Upper lobe of left lung (tissue), 6 donors: ENCODE data around the gene SRPRB. TPM values are rescaled to one million over a fixed set of nuclear protein-coding genes. Genes with fewer than 3 reads are reported as not detected.

ENCODE experiments used
- ATAC-seq, 2 donors: fragments of 200-7000 bp; cut with Tn5 transposase; one replicate each; pipeline ENCODE4 v1.9.1; 2022; ENCODE audit warnings: mild to moderate bottlenecking in 2 of 2, moderate library complexity in 2 of 2; ENCODE audit not compliant: low FRiP score in 2 of 2
- DNase-seq, 2 donors: peaks; one replicate each; pipeline ENCODE4 v3.0.0-alpha.2; 2019 to 2020
- H3K27ac ChIP-seq, 4 donors: fragments of 200-600 bp; sonication (generic); one replicate each; pipeline ENCODE4 v1.5.1; 2016 to 2019
- H3K27me3 ChIP-seq, 4 donors: fragments of 200-600 bp; sonication (generic); one replicate each; pipeline ENCODE4 v1.5.1; 2017 to 2019
- H3K36me3 ChIP-seq, 4 donors: fragments of 200-600 bp; sonication (generic); one replicate each; pipeline ENCODE4 v1.5.1; 2016 to 2019
- H3K4me1 ChIP-seq, 4 donors: fragments of 200-600 bp; sonication (generic); one replicate each; pipeline ENCODE4 v1.5.1; 2018 to 2019
- H3K4me3 ChIP-seq, 4 donors: fragments of 200-600 bp; sonication (generic); one replicate each; pipeline ENCODE4 v1.5.1; 2017 to 2019; ENCODE audit warnings: mild to moderate bottlenecking in 2 of 4, moderate library complexity in 1 of 4
- H3K9me3 ChIP-seq, 4 donors: fragments of 200-600 bp; sonication (generic); one replicate each; pipeline ENCODE4 v1.5.1; 2018 to 2019
- CTCF ChIP-seq, 6 experiments: fragments of 450-650 bp in 4 of 6; fragments of 200-600 bp in 2 of 6; sonication (generic) in 2 of 6; IDR thresholded peaks; one replicate each; pipeline ENCODE4 v1.5.1; 2016 to 2019; ENCODE audit warnings: antibody characterized with exemption in 6 of 6
- EP300 ChIP-seq, 4 donors: sonication (generic); formaldehyde crosslinking; IDR thresholded peaks; one replicate each; pipeline ENCODE4 v1.5.1; 2017; ENCODE audit warnings: antibody characterized with exemption in 4 of 4, control low read depth in 2 of 4
- POLR2A ChIP-seq, 4 donors: fragments of 450-650 bp; IDR thresholded peaks; one replicate each; pipeline ENCODE4 v1.5.1; 2016 to 2017; ENCODE audit warnings: antibody characterized with exemption in 4 of 4, mild to moderate bottlenecking in 2 of 4
- POLR2AphosphoS5 ChIP-seq, 2 donors: sonication (generic); formaldehyde crosslinking; IDR thresholded peaks; one replicate each; pipeline ENCODE4 v1.5.1; 2017; ENCODE audit warnings: antibody characterized with exemption in 2 of 2
- WGBS, 2 donors: methylation state at CpG; one replicate each; pipeline ENCODE4 v1.1.5; 2017 to 2018; 5-methylcytosine and 5-hydroxymethylcytosine counted together
- total RNA-seq, 6 donors: library from RNA; depleted of rRNA in 4 of 6; stranded (reverse); fragments of >200 nt in 4 of 6; gene quantifications; one replicate each; pipeline versions ENCODE4 v1.1.0 to v1.2.1, GENCODE V29; 2016 to 2021
- donor health status: DM: no; HTN: no; CAD: no; lungs with moderate emphysema.
- donor health status: DM: no; HTN: yes; CAD: no; lungs with severe emphysema.

SRPRB gene
- total RNA-seq, 6 donors from 2014 or later = 7.3 to 73.8 (median 34.2) TPM

- no peaks in the 10 kb centered on the region for H3K9me3 ChIP-seq
- no peaks in the 10 kb centered on the region for H3K36me3 ChIP-seq
- DNase-seq (no peak), ATAC-seq (peak in 1 of 2 donors; percentile 28)
- H3K4me1 ChIP-seq = no peaks in the 10 kb centered on the region
- no peaks in the 10 kb centered on the region for H3K27me3 ChIP-seq
- TF ChIP-seq CTCF (IDR thresholded peaks at IDR 0.05) = no peak
- TF ChIP-seq EP300 (IDR thresholded peaks at IDR 0.05) = no peak
- no peak for TF ChIP-seq POLR2AphosphoS5 (IDR thresholded peaks at IDR 0.05)
- H3K27ac ChIP-seq = no peak overlapping the region
- WGBS, 2 donors = 78 to 92% methylated on average over 8 of the region's 8 CpGs
- no peak overlapping the region for H3K4me3 ChIP-seq
Observed at GRCh38 chr3:133857767-133858166, 52.2 kb downstream of the SRPRB start.

- TF ChIP-seq CTCF (IDR thresholded peaks at IDR 0.05) (no peak), POLR2AphosphoS5 (IDR thresholded peaks at IDR 0.05) (no peak), POLR2A (IDR thresholded peaks at IDR 0.05) (no peak), EP300 (IDR thresholded peaks at IDR 0.05) (no peak)
- Histone ChIP-seq H3K4me3 (no peak overlapping the region), H3K4me1 (no peaks in the 10 kb centered on the region), H3K36me3 (no peaks in the 10 kb centered on the region), H3K9me3 (no peaks in the 10 kb centered on the region), H3K27ac (no peak overlapping the region), H3K27me3 (no peaks in the 10 kb centered on the region)
- no peak for DNase-seq
- 90 to 93% methylated on average over 12 of the region's 12 CpGs for WGBS, 2 donors
- no peak for ATAC-seq
Observed at GRCh38 chr3:133859381-133860234, 54.0 kb downstream of the SRPRB start.

GRCh38 chr3:133860519-133860918 lies 54.9 kb downstream of the SRPRB start:
- no peaks in the 10 kb centered on the region for H3K36me3 ChIP-seq
- H3K27ac ChIP-seq = no peak overlapping the region
- DNase-seq = no peak
- H3K27me3 ChIP-seq = no peaks in the 10 kb centered on the region
- H3K9me3 ChIP-seq = no peaks in the 10 kb centered on the region
- TF ChIP-seq POLR2A (IDR thresholded peaks at IDR 0.05) (no peak), CTCF (IDR thresholded peaks at IDR 0.05) (no peak), EP300 (IDR thresholded peaks at IDR 0.05) (no peak), POLR2AphosphoS5 (IDR thresholded peaks at IDR 0.05) (no peak)
- H3K4me3 ChIP-seq = no peak overlapping the region
- WGBS, 2 donors = 92 to 98% methylated on average over 3 to 5 of the region's 5 CpGs
- ATAC-seq = no peak
- no peaks in the 10 kb centered on the region for H3K4me1 ChIP-seq

- no peaks in the 10 kb centered on the region for H3K36me3 ChIP-seq
- TF ChIP-seq POLR2AphosphoS5 (IDR thresholded peaks at IDR 0.05) (no peak), CTCF (IDR thresholded peaks at IDR 0.05) (no peak), POLR2A (IDR thresholded peaks at IDR 0.05) (no peak), EP300 (IDR thresholded peaks at IDR 0.05) (no peak)
Observed at GRCh38 chr3:133862161-133862560, 56.5 kb downstream of the SRPRB start.

GRCh38 chr3:133863911-133864310 lies 58.3 kb downstream of the SRPRB start:
- 65 to 78% methylated on average over 11 of the region's 11 CpGs for WGBS, 2 donors
- DNase-seq (no peak), ATAC-seq (no peak)
- H3K4me1 ChIP-seq = no peaks in the 10 kb centered on the region
- H3K27me3 ChIP-seq = no peaks in the 10 kb centered on the region
- no peak overlapping the region for H3K27ac ChIP-seq
- no peaks in the 10 kb centered on the region for H3K36me3 ChIP-seq
- TF ChIP-seq CTCF (IDR thresholded peaks at IDR 0.05) (no peak), POLR2AphosphoS5 (IDR thresholded peaks at IDR 0.05) (no peak), POLR2A (IDR thresholded peaks at IDR 0.05) (no peak), EP300 (IDR thresholded peaks at IDR 0.05) (no peak)
- H3K9me3 ChIP-seq = no peaks in the 10 kb centered on the region
- no peak overlapping the region for H3K4me3 ChIP-seq

More at GRCh38 chr3:133862161-133862560, 56.5 kb downstream of the SRPRB start:
- Histone ChIP-seq H3K4me3 (no peak overlapping the region), H3K4me1 (no peaks in the 10 kb centered on the region), H3K27ac (no peak overlapping the region), H3K9me3 (no peaks in the 10 kb centered on the region), H3K27me3 (no peaks in the 10 kb centered on the region)
- ATAC-seq (no peak), DNase-seq (no peak)
- 83 to 84% methylated on average over 4 of the region's 4 CpGs for WGBS, 2 donors
